SK-N-SH (cell line): ENCODE measurements around the gene TCP11L1. TPM values are rescaled to one million over a fixed set of nuclear protein-coding genes. Genes with fewer than 3 reads are reported as not detected.

Source experiments
- CTCF ChIA-PET: fragments of 300-600, 350-600 bp; formaldehyde crosslinking; extraction: SDS; loops from one replicate; lab custom pipeline; 2021; lab: Yijun Ruan, JAX
- POLR2A ChIA-PET: fragments of 350-600 bp; sonication (Branson Sonifier 250); formaldehyde crosslinking; extraction: SDS; loops from one replicate; lab custom pipeline; 2020; ENCODE audit warnings: antibody characterized with exemption, inconsistent platforms; lab: Yijun Ruan, JAX
- DNase-seq: peaks from one replicate; pipeline ENCODE4 v3.0.0; 2012
- H2AFZ ChIP-seq: fragments of 200-600 bp; sonication (generic); 2 replicates; pipeline ENCODE4 v1.8.1; 2016; ENCODE audit warnings: antibody characterized with exemption, mild to moderate bottlenecking, low read depth
- H3F3A ChIP-seq: fragments of 200-600 bp; sonication (generic); replicated peaks from 2 replicates; pipeline ENCODE3; 2016; ENCODE audit warnings: antibody characterized with exemption, mild to moderate bottlenecking; ENCODE audit not compliant: insufficient read depth
- H3K27ac ChIP-seq, 2 experiments: fragments of 200-500 bp in 1 of 2; fragments of 200-600 bp in 1 of 2; sonication (Bioruptor generic) in 1 of 2; sonication (generic), shearing (Covaris generic) in 1 of 2; 2 replicates each; pipeline versions ENCODE4 v1.5.1 to v1.6.1; 2014 to 2016; ENCODE audit warnings: low read depth in 2 of 2, inconsistent platforms in 1 of 2, low read length in 1 of 2, mild to moderate bottlenecking in 1 of 2, mixed read lengths in 1 of 2
- H3K27me3 ChIP-seq: fragments of 200-600 bp; sonication (generic), shearing (Covaris generic); 2 replicates; pipeline ENCODE4 v1.6.1; 2016; ENCODE audit warnings: mixed run types; ENCODE audit not compliant: insufficient read depth
- H3K36me3 ChIP-seq, 2 experiments: fragments of 200-500 bp in 1 of 2; fragments of 200-600 bp in 1 of 2; sonication (Bioruptor generic) in 1 of 2; sonication (generic) in 1 of 2; replicated peaks in 1 of 2; 2 replicates each; pipeline versions ENCODE3 to v1.5.1; 2014 to 2016; ENCODE audit warnings: low read length in 1 of 2, mild to moderate bottlenecking in 1 of 2; ENCODE audit not compliant: insufficient read depth in 2 of 2, control insufficient read depth in 1 of 2
- H3K4me1 ChIP-seq, 2 experiments: fragments of 200-500 bp in 1 of 2; fragments of 200-600 bp in 1 of 2; sonication (Bioruptor generic) in 1 of 2; sonication (generic), shearing (Covaris generic) in 1 of 2; 2 replicates each; pipeline versions ENCODE4 v1.5.1 to v1.6.1; 2014 to 2016; ENCODE audit warnings: low read depth in 1 of 2, low read length in 1 of 2, mixed run types in 1 of 2; ENCODE audit not compliant: insufficient read depth in 2 of 2, control insufficient read depth in 1 of 2
- H3K4me2 ChIP-seq: fragments of 200-600 bp; sonication (generic), shearing (Covaris generic); 2 replicates; pipeline ENCODE4 v1.6.1; 2017; ENCODE audit warnings: mixed run types
- H3K4me3 ChIP-seq, 2 experiments: fragments of 200-500 bp in 1 of 2; fragments of 200-600 bp in 1 of 2; sonication (Bioruptor generic) in 1 of 2; sonication (generic), shearing (Covaris generic) in 1 of 2; 2 replicates each; pipeline versions ENCODE4 v1.5.1 to v1.8.1; 2014 to 2016; ENCODE audit warnings: low read depth in 2 of 2, inconsistent platforms in 1 of 2, low read length in 1 of 2, mild to moderate bottlenecking in 1 of 2, mixed read lengths in 1 of 2, moderate library complexity in 1 of 2
- H3K79me2 ChIP-seq: fragments of 200-600 bp; sonication (generic); 2 replicates; pipeline ENCODE4 v1.8.1; 2017; ENCODE audit warnings: mild to moderate bottlenecking; ENCODE audit not compliant: insufficient read depth
- H3K9ac ChIP-seq: fragments of 200-600 bp; sonication (generic); 2 replicates; pipeline ENCODE4 v1.6.1; 2017; ENCODE audit warnings: mixed run types
- H3K9me2 ChIP-seq: fragments of 200-600 bp; sonication (generic); 2 replicates; pipeline ENCODE4 v1.6.1; 2017; ENCODE audit warnings: mixed run types
- H3K9me3 ChIP-seq: fragments of 200-600 bp; sonication (generic); 2 replicates; pipeline ENCODE4 v1.6.1; 2017; ENCODE audit warnings: mixed run types, mild to moderate bottlenecking, moderate library complexity
- H4K20me1 ChIP-seq: fragments of 200-600 bp; sonication (generic); 2 replicates; pipeline ENCODE4 v1.6.1; 2017; ENCODE audit warnings: mild to moderate bottlenecking, mixed run types; ENCODE audit not compliant: insufficient read depth
- CTCF ChIP-seq: fragments of 200-600 bp; sonication (generic); IDR thresholded peaks from 2 replicates; pipeline ENCODE4 v1.6.1; 2017; ENCODE audit warnings: antibody characterized with exemption, mild to moderate bottlenecking, moderate library complexity
- EP300 ChIP-seq, 2 experiments: IDR thresholded peaks; 2 replicates each; pipeline versions ENCODE4 v1.4.0 to v1.6.1; 2012; ENCODE audit warnings: borderline replicate concordance in 1 of 2, low read depth in 1 of 2, low read length in 1 of 2
- GABPA ChIP-seq: IDR thresholded peaks from 2 replicates; pipeline ENCODE4 v1.4.0; 2012; ENCODE audit warnings: low read depth, mild to moderate bottlenecking
- MEF2A ChIP-seq: IDR thresholded peaks from 2 replicates; pipeline ENCODE4 v1.4.0; 2012; ENCODE audit warnings: low read depth, borderline replicate concordance
- MXI1 ChIP-seq: IDR thresholded peaks from 2 replicates; pipeline ENCODE4 v1.6.1; 2012; ENCODE audit warnings: mild to moderate bottlenecking, low read depth, low read length, improper control_type of control experiment
- NFIC ChIP-seq: IDR thresholded peaks from 2 replicates; pipeline ENCODE4 v1.4.0; 2012; ENCODE audit warnings: borderline replicate concordance
- NRF1 ChIP-seq: IDR thresholded peaks from 2 replicates; pipeline ENCODE4 v1.6.1; 2012; ENCODE audit warnings: low read depth, mild to moderate bottlenecking, low read length
- POLR2AphosphoS5 ChIP-seq: IDR thresholded peaks from 2 replicates; pipeline ENCODE4 v1.6.1; 2012; ENCODE audit warnings: low read depth, low read length
- RAD21 ChIP-seq: IDR thresholded peaks from 2 replicates; pipeline ENCODE4 v1.6.1; 2012; ENCODE audit warnings: mild to moderate bottlenecking, low read length
- RCOR1 ChIP-seq: fragments of 150-350 bp; IDR thresholded peaks from 2 replicates; pipeline ENCODE4 v1.6.1; 2017; ENCODE audit warnings: antibody characterized with exemption, low read length
- RXRA ChIP-seq: IDR thresholded peaks from 2 replicates; pipeline ENCODE4 v1.4.0; 2012; ENCODE audit warnings: low read depth, mild to moderate bottlenecking, borderline replicate concordance
- SMC3 ChIP-seq: IDR thresholded peaks from 2 replicates; pipeline ENCODE4 v1.6.1; 2012; ENCODE audit warnings: low read depth, low read length, improper control_type of control experiment
- TAF1 ChIP-seq: IDR thresholded peaks from 2 replicates; pipeline ENCODE4 v1.6.1; 2012; ENCODE audit warnings: low read depth, mild to moderate bottlenecking, low read length, moderate library complexity, borderline replicate concordance
- YY1 ChIP-seq: IDR thresholded peaks from 2 replicates; pipeline ENCODE4 v1.4.0; 2012; ENCODE audit warnings: low read depth, mild to moderate bottlenecking
- WGBS: methylation state at CpG from one replicate; pipeline ENCODE4 v1.1.6; 2017; ENCODE audit warnings: low lambda C conversion rate; 5-methylcytosine and 5-hydroxymethylcytosine counted together
- polyA plus RNA-seq, 3 experiments: library from polyadenylated mRNA; depleted of rRNA; stranded (reverse); fragments of >200 nt; gene quantifications; 2 replicates each; pipeline ENCODE4 v1.2.3, GENCODE V29; 2012

TCP11L1 gene
- polyA plus RNA-seq, 1 of the 3 experiments (the other 2 are of a cell fraction): 12.7 TPM

GRCh38 chr11:33021937-33022336, 17.4 kb upstream of the TCP11L1 start:
- Histone ChIP-seq H3K9ac (no peak overlapping the region), H3K4me2 (no peak overlapping the region), H3K36me3 (no peaks in the 10 kb centered on the region), H2AFZ (no peak overlapping the region), H4K20me1 (no peaks in the 10 kb centered on the region), H3K27ac (no peak overlapping the region), H3K4me3 (no peak overlapping the region), H3F3A (peaks cover 15% of the 10 kb centered on the region), H3K79me2 (peaks cover 75% of the 10 kb centered on the region), H3K9me2 (no peaks in the 10 kb centered on the region), H3K4me1 (peaks cover 2 to 24% of the 10 kb centered on the region in 2 experiments; a peak in 3 of 4 replicates), H3K27me3 (no peaks in the 10 kb centered on the region), H3K9me3 (no peaks in the 10 kb centered on the region)
- DNase-seq: no peak
- WGBS: 32% methylated on average over 1 of the region's 1 CpG
- POLR2A ChIA-PET: interaction anchor here (1.4 kb wide), 1 partner anchor 18 kb away, joined by 5 read pairs; the partner anchor contains the start of gene TCP11L1
- CTCF ChIA-PET: interaction anchor here (1.0 to 1.7 kb wide), 6 partner anchors 10 to 139 kb away, joined by 3 to 5 read pairs (median 4); partner anchors contain the start of genes CSTF3 and TCP11L1
- TF ChIP-seq MXI1 (no peak), RCOR1 (no peak), YY1 (no peak), RAD21 (no peak), MEF2A (no peak), GABPA (no peak), NRF1 (no peak), RXRA (no peak), EP300 (IDR thresholded peaks at IDR 0.05; ENCODE audit: borderline replicate concordance in 1 of 2, low read depth in 1 of 2, low read length in 1 of 2) (no peak), NFIC (no peak), TAF1 (no peak), CTCF (no peak), POLR2AphosphoS5 (no peak)

GRCh38 chr11:33025339-33025722, 14.0 kb upstream of the TCP11L1 start:
- Histone ChIP-seq H3K79me2 (peaks cover 50% of the 10 kb centered on the region), H3K9me3 (no peaks in the 10 kb centered on the region), H3K4me1 (peaks cover 2 to 34% of the 10 kb centered on the region in 2 experiments), H3K4me3 (no peak overlapping the region), H3F3A (peaks cover 35% of the 10 kb centered on the region), H3K9ac (no peak overlapping the region), H4K20me1 (no peaks in the 10 kb centered on the region), H2AFZ (no peak overlapping the region), H3K27me3 (no peaks in the 10 kb centered on the region), H3K36me3 (peaks cover 0 to 9% of the 10 kb centered on the region in 2 experiments), H3K9me2 (no peaks in the 10 kb centered on the region), H3K27ac (no peak overlapping the region), H3K4me2 (no peak overlapping the region)
- DNase-seq: no peak
- CTCF ChIA-PET: interaction anchor here (0.9 kb wide), 1 partner anchor 47 kb away, joined by 3 read pairs; no protein-coding TSS in a partner anchor
- TF ChIP-seq YY1: no peak
- no peak for TF ChIP-seq SMC3
- POLR2A ChIA-PET: no interaction called here
- WGBS: 90% methylated on average over 3 of the region's 3 CpGs
